SK-N-SH treated with all-trans-retinoic acid at 6 μM for 48 hours (cell line): ENCODE data around the gene SNX15.

ENCODE experiments used
- CSRNP3 ChIP-seq: fragments of 250-450 bp; sonication (Bioruptor Pico); IDR thresholded peaks from 2 replicates; pipeline ENCODE4 v1.5.1; 2021; ENCODE audit warnings: mild to moderate bottlenecking, moderate library complexity
- ISL1 ChIP-seq: fragments of 250-450 bp; sonication (Bioruptor Pico); IDR thresholded peaks from 2 replicates; pipeline ENCODE4 v2.1.2; 2022; ENCODE audit warnings: mild to moderate bottlenecking, moderate library complexity
- ZC3H10 ChIP-seq: fragments of 250-450 bp; sonication (Bioruptor Pico); IDR thresholded peaks from 2 replicates; pipeline ENCODE4 v1.5.1; 2021; ENCODE audit warnings: mild to moderate bottlenecking, moderate library complexity
- ZFP30 ChIP-seq: fragments of 450-650 bp; formaldehyde crosslinking; IDR thresholded peaks from 2 replicates; pipeline ENCODE4 v1.5.0; 2022; ENCODE audit warnings: mild to moderate bottlenecking, moderate library complexity
- ZNF565 ChIP-seq: fragments of 450-650 bp; formaldehyde crosslinking; conservative IDR thresholded peaks from 2 replicates; pipeline ENCODE4 v1.5.0; 2020; ENCODE audit warnings: low read depth, mild to moderate bottlenecking, moderate library complexity
- ZNF8 ChIP-seq: fragments of 450-650 bp; formaldehyde crosslinking; IDR thresholded peaks from 2 replicates; pipeline ENCODE4 v1.5.0; 2020; ENCODE audit warnings: mild to moderate bottlenecking, moderate library complexity
- TF ChIP-seq, protein P1 (sequence below): fragments of 250-450 bp; sonication (Bioruptor Pico); IDR thresholded peaks from 2 replicates; pipeline ENCODE4 v1.8.0; 2020; ENCODE audit warnings: mild to moderate bottlenecking, moderate library complexity, borderline replicate concordance
- TF ChIP-seq, protein P2 (sequence below): fragments of 250-450 bp; sonication (Bioruptor Pico); IDR thresholded peaks from 2 replicates; pipeline ENCODE4 v1.8.0; 2021; ENCODE audit warnings: low read depth, mild to moderate bottlenecking, moderate library complexity, borderline replicate concordance

GRCh38 chr11:65084598-65085375 is 57.5 kb downstream of the SNX15 start:
- TF ChIP-seq, protein P1, sequence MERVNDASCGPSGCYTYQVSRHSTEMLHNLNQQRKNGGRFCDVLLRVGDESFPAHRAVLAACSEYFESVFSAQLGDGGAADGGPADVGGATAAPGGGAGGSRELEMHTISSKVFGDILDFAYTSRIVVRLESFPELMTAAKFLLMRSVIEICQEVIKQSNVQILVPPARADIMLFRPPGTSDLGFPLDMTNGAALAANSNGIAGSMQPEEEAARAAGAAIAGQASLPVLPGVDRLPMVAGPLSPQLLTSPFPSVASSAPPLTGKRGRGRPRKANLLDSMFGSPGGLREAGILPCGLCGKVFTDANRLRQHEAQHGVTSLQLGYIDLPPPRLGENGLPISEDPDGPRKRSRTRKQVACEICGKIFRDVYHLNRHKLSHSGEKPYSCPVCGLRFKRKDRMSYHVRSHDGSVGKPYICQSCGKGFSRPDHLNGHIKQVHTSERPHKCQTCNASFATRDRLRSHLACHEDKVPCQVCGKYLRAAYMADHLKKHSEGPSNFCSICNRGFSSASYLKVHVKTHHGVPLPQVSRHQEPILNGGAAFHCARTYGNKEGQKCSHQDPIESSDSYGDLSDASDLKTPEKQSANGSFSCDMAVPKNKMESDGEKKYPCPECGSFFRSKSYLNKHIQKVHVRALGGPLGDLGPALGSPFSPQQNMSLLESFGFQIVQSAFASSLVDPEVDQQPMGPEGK (CRISPR knock-in tag): no peak
- no peak for TF ChIP-seq CSRNP3 (CRISPR knock-in tag)
- TF ChIP-seq ZC3H10 (CRISPR knock-in tag): no peak
- TF ChIP-seq, protein P2, sequence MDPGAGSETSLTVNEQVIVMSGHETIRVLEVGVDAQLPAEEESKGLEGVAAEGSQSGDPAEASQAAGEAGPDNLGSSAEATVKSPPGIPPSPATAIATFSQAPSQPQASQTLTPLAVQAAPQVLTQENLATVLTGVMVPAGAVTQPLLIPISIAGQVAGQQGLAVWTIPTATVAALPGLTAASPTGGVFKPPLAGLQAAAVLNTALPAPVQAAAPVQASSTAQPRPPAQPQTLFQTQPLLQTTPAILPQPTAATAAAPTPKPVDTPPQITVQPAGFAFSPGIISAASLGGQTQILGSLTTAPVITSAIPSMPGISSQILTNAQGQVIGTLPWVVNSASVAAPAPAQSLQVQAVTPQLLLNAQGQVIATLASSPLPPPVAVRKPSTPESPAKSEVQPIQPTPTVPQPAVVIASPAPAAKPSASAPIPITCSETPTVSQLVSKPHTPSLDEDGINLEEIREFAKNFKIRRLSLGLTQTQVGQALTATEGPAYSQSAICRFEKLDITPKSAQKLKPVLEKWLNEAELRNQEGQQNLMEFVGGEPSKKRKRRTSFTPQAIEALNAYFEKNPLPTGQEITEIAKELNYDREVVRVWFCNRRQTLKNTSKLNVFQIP (CRISPR knock-in tag): no peak
- TF ChIP-seq ZNF8 (CRISPR knock-in tag): no peak
- TF ChIP-seq ZFP30 (CRISPR knock-in tag): no peak
- TF ChIP-seq ISL1: no peak
- no peak for TF ChIP-seq ZNF565 (CRISPR knock-in tag)
